IPS-18c (cell line): ENCODE results near the gene TMEM238.
"Not testable (repeated sequence)": the region's sequence is repeated elsewhere in the genome, so short reads cannot be mapped to it uniquely, and the experiment has no call there.

Experiments
- H3K4me3 ChIP-seq: 2 replicates; pipeline ENCODE4 v1.7.0; 2013; ENCODE audit warnings: low read depth, mild to moderate bottlenecking, low read length, moderate library complexity; ENCODE audit not compliant: insufficient read depth
- H3K9me3 ChIP-seq: one replicate; pipeline ENCODE4 v1.6.1; 2013; ENCODE audit warnings: mild to moderate bottlenecking, low read length, moderate library complexity; ENCODE audit not compliant: control insufficient read depth, insufficient read depth

Gene TMEM238

DNA sequence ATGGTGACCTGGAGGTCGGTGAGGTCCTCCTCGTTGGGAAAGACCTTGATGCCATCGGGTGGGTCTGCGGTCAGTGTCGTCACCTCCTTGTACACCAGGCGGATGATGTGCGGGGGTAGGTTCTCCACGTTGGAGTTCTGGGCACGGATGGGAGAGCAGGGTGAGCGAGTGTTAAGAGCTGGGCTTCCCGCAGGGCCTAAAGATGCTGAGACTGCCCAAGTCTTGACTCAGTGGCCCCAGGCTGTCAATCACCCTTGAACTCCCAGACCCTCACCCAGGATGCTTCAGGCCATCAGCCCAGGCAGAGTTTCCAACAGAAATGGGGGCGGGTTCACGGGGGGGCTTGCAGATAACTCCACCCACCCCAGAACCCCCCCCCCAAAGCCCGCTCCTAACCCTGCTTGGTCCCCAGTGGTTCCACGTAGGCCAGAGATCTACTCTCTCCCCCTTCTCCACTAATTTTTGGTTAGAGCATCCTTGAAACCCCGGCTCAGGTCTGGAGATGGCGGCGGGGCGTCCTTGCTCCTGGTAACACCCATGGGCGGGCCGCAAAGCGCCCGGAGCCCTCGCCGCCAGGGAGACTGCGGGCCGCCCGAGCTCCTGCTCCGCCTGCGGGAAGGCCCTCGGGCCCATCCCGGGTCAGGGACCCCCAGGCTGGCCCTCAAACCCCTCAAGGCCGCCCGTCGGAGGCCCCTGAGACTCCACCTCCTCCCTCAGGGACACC lies 22.9 kb upstream of the TMEM238 start:
- peak overlapping the region; percentile 84 for H3K4me3 ChIP-seq
- peaks cover 7% of the 10 kb centered on the region for H3K9me3 ChIP-seq

DNA sequence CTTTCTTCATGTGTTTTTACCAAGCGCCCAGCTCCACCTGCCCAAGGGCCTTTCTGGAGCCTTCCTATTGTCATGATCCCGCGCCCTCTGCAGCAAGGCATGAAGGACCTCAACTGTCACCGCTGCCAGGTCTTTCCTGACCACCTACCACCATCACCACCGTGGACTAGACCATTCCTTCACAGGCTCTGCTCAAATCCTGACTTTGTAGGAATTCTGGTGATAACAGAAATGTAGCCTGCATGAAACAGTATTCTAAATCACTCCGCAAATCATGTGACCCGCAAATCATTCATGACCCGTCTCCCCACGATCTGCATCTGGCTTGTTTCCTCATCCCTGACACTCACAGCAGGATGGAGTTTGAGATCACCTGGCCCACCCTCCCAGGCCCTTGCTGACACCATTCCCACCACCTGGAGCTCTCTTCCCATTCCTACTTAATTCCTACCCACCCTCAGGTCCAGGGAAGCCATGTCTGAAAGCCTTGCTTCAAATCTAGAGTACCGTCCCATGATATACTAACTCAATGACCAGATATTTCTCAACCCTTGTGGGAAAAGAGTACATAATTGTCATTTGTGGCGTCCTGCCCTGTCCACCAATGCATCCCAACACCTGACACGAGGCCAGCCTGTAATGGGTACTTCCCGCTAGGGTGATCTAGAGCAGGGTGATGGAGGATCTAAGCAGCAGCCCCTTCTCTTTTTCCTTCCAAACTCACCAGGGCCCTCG lies 22.2 kb upstream of the TMEM238 start:
- Histone ChIP-seq H3K9me3 (peaks cover 7% of the 10 kb centered on the region), H3K4me3 (peak overlapping the region; percentile 84)

DNA sequence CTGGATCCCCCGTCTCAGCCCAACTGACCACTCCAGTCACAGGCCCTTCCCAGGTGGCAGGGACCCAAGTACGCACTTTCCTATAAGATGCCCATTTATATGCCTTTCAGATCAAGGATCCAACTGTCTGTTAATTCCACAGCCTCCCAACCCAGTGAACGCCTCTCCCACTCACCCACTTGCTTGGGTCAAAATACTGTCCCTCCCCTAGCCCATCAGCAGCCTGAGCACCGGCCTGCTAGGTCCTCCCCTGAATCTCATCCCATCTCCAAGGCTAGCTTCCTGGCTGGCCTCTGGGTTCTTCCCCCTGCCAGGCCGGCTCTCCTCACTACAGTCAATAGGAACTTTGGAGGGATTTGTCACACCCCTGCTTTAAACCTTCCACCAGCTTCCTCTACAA lies 21.5 kb upstream of the TMEM238 start:
- Histone ChIP-seq H3K9me3 (peaks cover 7% of the 10 kb centered on the region), H3K4me3 (peak overlapping the region; percentile 84)

DNA sequence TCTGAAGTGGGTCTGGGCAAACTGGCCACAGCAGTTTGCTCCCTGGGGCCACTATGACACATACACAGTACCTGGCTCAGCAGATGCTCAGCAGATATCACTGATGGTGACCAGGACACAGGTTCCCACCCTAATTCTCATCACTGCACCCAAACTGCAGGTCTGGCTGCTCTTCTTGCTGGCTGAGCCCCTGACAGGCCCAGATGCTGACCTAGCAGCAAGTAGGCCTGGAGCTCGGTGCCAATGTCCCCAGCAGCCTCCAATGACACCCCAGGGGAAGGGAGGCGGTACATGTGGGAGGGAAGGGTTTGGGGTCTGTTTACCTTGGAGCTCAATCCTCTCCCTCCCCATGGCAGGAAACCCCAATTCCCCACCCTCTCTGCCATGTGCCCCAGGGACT lies 18.4 kb upstream of the TMEM238 start:
- Histone ChIP-seq H3K9me3 (peaks cover 2% of the 10 kb centered on the region), H3K4me3 (no peak overlapping the region)

DNA sequence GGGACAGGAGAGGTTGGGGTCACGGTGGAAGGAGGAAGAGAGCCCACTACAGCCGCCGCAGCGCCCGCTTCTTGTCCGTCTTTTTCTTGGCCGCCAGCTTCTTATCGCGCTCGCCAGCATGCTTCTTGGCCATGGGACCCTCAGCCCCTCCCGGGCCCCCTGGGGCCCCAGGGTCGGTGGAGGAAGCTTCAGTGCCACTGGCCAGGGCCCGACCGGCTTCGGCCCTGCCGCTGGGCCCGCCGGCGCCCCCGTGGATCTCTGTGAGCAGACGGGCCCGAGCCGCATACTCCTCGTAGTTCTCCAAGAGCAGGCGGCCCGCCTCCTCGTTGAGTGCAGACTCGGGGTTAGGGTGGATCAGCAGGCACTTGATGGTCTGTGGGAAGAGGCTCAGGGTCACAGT lies 17.3 kb upstream of the TMEM238 start:
- not testable (repeated sequence) for H3K9me3 ChIP-seq, H3K4me3 ChIP-seq

DNA sequence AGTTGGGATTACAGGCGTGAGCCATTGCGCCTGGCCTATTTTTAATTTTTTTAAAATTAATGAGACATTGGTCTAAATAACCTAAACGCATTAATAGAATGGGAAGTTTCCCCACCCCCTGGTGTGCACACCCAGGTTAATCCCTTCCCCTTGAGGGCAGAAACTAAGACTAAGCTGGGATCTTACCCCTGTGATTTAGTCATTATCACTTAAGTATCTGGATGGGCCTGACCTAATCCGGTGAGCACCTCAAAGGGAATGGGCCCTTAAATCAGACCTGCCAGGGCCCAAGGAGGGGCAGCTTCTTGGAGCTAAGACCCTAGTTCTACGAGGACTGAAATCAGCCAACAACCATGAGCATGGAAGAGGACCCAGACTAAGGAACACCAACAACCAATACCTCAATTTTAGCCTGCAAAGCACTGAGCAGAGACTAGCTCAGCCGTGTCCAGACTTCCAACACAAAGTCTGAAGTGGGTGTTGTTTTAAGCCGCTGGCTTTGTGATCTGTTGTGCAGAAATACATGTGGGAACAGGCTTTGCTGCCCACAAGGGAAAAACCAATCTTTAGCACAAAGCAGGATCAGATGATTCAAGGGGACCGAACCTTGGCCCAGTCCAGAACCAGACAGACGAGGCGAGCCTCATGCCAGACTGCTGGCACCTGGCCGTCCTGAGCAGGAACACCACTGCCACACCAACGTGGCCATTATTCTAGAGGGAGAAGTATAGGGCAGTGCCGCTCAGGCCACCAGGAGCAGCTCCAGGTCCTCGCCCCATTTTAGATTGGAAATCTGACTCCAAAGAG lies 16.4 kb upstream of the TMEM238 start:
- no peak overlapping the region for H3K4me3 ChIP-seq
- peaks cover 2% of the 10 kb centered on the region for H3K9me3 ChIP-seq

DNA sequence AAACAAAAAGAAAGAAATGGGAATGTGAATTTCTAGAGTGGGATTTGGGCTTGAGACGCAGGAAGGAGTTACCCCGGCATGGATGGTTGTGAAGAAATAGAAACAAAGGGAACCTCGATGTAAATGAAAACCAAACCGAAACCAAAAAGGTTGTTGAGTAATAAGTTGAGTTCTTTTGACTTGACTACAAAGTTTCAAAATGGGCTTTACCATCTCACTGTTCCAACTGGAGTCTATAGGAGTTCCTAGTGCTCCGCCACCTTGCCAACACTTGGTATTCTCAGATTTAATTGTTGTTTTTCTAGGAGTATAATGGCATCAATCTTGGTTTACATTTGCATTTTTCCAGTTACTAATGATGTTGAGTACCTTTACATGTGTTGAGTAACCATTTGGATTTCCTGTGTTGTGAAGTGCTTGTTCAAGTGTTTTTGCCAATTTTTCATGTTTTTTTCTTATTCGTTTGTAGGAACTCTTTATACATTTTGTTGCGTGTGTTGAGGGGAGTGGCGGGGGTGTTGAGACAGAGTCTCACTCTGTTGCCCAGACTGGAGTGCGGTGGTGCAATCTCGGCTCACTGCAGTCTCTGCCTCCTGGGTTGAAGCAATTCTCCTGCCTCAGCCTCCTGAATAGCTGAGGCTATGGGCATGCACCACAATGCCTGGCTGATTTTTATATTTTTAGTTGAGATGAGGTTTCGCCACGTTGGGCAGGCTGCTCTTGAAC lies 14.3 kb upstream of the TMEM238 start:
- Histone ChIP-seq H3K4me3 (no peak overlapping the region), H3K9me3 (peaks cover under 1% of the 10 kb centered on the region)

DNA sequence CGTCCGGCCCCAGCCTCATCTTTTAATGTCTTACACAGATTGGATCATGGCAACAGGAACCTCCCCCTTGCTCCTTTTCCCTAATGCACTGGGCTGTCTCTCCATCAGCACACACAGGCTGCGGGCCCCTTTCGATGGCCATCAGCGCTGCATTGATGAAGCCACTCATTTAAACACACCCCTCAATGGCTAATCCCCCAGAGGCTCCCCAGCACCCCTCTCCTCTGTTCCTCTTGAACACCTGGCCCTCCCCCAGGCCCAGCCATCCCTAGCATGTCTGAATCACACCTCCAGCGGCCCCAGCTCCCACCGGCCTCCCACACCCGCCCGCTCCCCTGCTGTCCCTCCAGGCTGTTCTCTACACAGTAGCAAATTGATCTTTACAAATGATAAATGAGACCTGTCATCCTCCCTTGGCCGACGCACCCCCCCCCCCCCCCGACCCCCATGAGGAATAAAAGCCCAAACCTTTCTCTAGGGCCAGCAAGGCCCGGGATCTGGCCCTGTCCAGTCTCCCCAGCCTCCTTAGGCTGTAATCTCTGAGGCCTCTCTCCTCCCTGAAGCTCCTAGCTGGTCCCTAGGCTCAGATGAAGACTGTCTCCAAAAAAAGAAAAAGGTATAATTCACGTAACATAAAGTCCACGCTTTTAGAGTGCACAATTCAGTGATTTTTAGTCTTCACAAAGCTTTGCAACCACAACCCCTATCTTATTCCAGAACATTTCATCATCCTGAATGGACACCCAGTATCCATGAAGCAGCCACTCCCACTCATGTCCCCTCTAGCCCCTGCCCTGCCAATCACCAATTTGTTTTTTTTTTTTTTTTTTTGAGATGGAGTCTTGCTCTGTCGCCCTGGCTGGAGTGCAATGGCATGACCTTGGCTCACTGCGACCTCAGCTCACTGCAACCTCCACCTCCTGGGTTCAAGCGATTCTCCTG lies 9.0 kb upstream of the TMEM238 start:
- Histone ChIP-seq H3K9me3 (no peaks in the 10 kb centered on the region), H3K4me3 (no peak overlapping the region)

DNA sequence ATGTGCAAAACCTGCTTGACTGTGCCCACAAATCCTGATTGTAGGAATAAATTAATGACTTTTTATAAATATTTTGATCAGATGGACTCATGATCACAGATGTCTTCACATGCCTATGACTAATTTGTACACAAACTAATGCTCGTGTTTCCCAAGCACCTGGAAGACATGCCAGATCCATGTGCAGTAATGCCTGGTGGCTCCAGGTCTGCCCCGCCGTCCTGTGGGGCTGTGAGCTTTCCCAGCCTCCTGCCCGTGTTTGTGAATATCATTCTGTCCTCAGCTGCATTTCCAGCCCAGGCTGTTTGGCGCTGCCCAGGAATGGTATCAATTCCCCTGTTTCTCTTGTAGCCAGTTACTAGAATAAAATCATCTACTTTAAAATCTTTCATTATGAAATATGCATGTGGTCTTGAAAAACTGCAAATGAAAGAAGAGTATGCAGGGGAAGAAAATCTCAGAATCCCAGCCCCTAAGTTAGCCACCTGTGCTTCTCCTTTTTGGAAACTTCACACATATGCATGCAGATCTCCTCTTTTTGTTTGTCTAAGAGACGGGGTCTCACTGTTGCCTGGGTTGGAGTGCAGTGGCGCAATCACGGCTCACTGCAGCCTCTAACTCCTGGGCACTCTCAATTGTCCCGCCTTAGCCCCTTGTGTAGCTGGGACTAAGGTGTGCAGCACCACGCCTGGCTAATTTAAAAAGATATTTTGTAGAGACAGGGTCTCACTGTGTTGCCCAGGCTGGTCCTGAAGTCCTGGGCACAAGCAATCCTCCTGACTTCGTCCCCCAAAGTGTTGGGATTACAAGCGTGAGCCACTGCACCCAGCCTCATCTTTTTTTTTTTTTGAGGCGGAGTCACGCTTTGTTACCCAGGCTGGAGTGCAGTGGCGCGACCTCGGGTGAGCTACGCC lies 7.9 kb upstream of the TMEM238 start:
- Histone ChIP-seq H3K4me3 (no peak overlapping the region), H3K9me3 (no peaks in the 10 kb centered on the region)

DNA sequence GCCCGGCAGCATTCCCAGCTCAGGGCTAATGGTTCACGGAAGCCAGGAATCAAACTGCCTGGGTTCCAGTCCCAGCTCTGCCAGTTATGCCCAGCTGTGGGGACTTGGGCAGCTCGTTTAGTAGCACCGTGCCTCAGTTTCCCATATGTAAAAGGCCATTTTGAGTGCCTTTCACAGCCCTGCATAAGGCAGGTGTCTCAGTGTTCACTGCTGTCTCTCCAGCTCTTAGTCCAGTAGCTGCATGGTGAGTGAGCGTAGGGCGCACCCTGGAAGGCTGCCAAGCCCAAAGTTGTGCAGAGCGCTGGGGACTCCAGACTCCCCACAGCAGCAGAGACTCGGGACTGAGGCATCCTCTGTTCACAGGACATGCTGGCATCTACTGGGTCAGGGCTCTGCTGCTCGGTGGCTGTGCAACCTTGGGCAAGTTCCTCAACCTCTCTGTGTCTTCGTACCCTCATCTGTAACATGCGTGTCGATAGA lies 7.1 kb upstream of the TMEM238 start:
- H3K4me3 ChIP-seq: no peak overlapping the region
- H3K9me3 ChIP-seq: no peaks in the 10 kb centered on the region

DNA sequence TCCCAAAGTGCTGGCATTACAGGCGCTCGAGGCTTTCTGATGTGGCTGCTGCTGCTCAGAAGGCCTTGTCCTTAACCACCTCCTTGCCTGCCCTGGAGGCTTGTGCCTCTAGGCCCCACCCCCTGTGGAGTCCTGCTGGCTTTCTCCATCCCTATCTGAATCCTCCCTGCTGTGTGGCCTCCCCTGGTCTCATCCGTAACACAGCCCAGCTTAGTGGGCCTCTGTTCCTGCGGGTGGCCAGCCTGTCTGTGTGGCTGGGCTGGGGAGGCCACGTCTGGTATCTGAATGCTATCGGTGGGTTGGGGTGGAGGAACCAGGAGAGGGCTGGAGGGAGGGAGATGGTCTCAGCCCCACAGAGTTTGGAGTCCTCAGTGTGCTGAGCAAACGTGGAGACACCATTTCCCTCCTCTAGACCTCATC lies 6.4 kb upstream of the TMEM238 start:
- Histone ChIP-seq H3K4me3 (no peak overlapping the region), H3K9me3 (no peaks in the 10 kb centered on the region)

DNA sequence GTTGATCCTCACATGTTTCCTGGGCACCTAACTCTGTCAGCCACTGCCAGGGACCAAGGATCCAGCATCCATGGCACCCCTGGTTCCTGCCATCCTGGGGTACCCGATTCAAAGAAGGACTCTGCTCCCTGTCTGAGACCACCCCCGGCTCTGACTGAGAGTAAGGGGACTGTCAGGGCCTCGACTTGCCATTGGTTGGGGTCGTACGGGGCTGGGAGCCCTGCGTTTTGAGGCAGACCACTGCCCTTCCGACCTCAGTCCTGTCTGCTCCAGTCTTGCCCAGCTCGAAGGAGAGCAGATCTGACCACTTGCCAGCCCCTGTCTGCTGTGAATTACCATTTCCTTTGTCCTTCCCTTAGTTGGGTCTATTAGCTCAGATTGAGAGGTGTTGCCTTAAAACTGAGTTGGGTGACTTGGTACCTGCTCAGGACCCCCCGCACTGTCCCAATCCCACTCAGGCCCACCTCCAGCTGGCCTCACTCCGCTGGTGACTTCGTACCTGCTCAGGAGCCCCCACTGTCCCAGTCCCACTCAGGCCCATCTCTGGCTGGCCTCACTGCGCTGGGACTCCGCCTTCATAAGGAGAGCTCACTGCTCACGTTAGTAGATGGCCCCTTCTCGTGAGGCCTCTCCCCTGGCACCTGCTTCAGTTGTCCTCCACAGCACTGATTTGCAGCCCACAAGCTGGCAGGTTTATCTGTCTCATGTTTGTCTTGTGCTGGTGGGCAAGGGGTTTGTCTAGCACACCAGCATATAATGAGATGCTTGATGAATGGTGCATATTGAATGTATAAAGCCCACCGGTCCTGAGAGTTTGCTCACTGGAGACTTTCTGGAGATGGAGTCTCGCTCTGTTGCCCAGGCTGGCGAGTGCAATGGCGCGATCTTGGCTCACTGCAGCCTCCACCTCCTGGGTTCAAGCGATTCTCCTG lies 5.6 kb upstream of the TMEM238 start:
- Histone ChIP-seq H3K4me3 (peak overlapping the region; percentile 4; the same call in 1 of the 2 replicates), H3K9me3 (no peaks in the 10 kb centered on the region)

DNA sequence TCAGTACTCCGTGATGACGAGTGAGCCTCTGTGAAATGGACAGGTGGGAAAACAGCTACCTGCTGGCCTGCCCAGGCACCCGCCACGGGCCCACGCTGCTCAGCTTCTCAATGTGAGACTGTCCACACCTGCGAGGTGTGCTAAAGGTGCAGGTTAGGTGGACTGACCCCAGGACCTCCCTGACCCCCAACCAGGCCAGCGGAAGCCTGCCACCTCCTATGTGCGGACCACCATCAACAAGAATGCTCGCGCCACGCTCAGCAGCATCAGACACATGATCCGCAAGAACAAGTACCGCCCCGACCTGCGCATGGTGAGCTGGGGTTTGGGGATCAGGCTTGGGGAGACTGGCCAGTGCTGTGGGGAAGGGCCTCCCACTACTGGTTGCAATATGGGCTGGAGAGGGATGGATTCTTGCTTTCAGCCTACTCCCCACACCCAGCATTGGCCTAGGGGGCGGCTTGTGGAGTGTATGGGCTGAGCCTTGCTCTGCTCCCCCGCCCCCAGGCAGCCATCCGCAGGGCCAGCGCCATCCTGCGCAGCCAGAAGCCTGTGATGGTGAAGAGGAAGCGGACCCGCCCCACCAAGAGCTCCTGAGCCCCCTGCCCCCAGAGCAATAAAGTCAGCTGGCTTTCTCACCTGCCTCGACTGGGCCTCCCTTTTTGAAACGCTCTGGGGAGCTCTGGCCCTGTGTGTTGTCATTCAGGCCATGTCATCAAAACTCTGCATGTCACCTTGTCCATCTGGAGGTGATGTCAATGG lies 3.8 kb upstream of the TMEM238 start:
- H3K9me3 ChIP-seq: no peaks in the 10 kb centered on the region
- H3K4me3 ChIP-seq: peak overlapping the region; percentile 88

DNA sequence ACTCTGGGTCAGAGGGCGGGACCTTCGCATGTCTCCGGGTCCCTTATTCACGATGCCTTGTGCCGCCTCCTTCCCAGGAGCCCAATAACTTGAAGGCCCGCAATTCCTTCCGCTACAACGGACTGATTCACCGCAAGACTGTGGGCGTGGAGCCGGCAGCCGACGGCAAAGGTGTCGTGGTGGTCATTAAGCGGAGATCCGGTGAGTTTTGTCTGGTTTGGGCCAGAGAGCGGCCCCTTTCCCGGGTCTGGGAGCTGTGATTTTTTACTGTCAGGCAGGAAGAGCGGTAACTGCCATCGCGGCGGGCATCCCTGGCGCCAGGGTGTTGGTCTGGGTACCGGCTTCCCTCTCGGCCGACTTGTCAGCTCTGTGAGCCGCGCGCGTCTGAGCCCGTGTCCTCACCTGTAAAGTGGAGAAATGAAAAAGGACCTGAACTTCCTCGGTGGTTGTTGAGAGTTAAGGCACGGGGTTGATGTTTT lies 2.4 kb upstream of the TMEM238 start:
- Histone ChIP-seq H3K4me3 (peak overlapping the region; percentile 88), H3K9me3 (no peaks in the 10 kb centered on the region)
